ENCODE measurements around the gene AP2A2. TPM values are rescaled to one million over a fixed set of nuclear protein-coding genes. Genes with fewer than 3 reads are reported as not detected.
"Not testable (repeated sequence)": the region's sequence is repeated elsewhere in the genome, so short reads cannot be mapped to it uniquely, and the experiment has no call there.

AP2A2 gene
- total RNA-seq, 1 donor from 2014 or later = 58.7 TPM

DNA sequence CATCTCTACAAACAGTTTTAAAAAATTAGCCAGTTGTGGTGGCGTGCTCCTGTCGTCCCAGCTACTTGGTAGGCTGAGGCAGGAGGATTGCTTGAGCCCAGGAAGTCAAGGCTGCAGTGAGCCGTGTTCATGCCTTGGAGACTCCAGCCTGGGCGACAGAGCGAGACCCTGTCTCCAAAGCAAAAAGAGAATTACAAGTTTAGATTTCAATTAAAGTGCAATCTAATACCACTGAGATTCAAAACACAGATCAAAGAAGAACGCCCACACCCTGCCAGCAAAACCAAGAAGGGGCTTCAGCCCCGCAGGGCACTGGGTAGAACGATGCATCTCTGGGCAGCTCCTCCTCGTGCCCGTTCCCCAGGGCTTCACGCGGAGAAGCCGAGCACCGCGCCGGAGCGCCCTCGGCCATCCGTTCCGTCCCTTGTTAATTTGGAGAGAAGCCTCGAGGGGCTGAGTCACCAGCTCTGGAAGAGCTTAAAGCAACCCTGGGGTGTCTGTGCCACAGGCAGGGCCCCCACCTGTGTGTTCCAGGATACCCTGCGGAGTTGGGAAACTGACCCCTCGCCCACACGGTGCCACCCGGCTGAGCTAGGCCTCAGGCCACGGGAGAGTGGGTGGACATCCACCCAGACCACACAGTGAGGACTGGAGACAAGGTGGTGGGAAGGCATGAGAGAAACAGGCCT, 47.0 kb downstream of the AP2A2 start:
- intact Hi-C loops (cut with DNase I) = no loop called here
- DNase-seq (ENCODE audit: extremely low spot score in 2 of 2) = no peak
- no peak overlapping the region for H3K4me3 ChIP-seq
- peaks cover 0 to 31% of the 10 kb centered on the region in 2 donors for H3K36me3 ChIP-seq
- TF ChIP-seq POLR2A (IDR thresholded peaks at IDR 0.05) (no peak), POLR2AphosphoS5 (IDR thresholded peaks at IDR 0.05; ENCODE audit: insufficient read depth in 1 of 2, low read depth in 1 of 2) (no peak)
- TF ChIP-seq, protein P1, sequence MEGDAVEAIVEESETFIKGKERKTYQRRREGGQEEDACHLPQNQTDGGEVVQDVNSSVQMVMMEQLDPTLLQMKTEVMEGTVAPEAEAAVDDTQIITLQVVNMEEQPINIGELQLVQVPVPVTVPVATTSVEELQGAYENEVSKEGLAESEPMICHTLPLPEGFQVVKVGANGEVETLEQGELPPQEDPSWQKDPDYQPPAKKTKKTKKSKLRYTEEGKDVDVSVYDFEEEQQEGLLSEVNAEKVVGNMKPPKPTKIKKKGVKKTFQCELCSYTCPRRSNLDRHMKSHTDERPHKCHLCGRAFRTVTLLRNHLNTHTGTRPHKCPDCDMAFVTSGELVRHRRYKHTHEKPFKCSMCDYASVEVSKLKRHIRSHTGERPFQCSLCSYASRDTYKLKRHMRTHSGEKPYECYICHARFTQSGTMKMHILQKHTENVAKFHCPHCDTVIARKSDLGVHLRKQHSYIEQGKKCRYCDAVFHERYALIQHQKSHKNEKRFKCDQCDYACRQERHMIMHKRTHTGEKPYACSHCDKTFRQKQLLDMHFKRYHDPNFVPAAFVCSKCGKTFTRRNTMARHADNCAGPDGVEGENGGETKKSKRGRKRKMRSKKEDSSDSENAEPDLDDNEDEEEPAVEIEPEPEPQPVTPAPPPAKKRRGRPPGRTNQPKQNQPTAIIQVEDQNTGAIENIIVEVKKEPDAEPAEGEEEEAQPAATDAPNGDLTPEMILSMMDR (IDR thresholded peaks at IDR 0.05) = no peak
- H3K27ac ChIP-seq = no peak overlapping the region
- H3K27me3 ChIP-seq = no peaks in the 10 kb centered on the region
- no peaks in the 10 kb centered on the region for H3K9me3 ChIP-seq
- peaks cover 11% of the 10 kb centered on the region for H3K4me1 ChIP-seq

DNA sequence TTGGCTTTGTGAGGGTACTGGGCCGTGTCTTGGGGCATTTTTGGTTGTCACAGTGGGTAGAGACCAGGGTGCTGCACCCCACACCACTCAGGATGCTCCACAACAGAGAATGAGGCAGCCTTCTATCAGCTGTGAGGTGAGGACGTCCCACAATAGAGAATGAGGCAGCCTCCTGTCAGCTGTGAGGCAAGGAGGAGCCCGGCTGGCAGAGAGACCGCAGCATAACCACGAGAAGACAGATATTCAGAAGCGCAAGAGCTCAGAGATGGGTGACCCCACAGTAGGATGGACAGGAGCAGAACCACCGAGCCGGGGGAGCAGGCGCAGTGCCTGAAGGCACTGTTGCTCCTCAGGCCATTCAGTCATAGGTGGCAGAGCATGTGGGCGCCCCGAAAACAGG, 47.6 kb downstream of the AP2A2 start:
- H3K4me3 ChIP-seq = no peak overlapping the region
- H3K27me3 ChIP-seq = no peaks in the 10 kb centered on the region
- no peaks in the 10 kb centered on the region for H3K9me3 ChIP-seq
- peaks cover 0 to 37% of the 10 kb centered on the region in 2 donors for H3K36me3 ChIP-seq
- no peak overlapping the region for H3K27ac ChIP-seq
- TF ChIP-seq, protein P1 (IDR thresholded peaks at IDR 0.05) = no peak
- TF ChIP-seq POLR2A (IDR thresholded peaks at IDR 0.05) = no peak
- no peak for TF ChIP-seq POLR2AphosphoS5 (IDR thresholded peaks at IDR 0.05; ENCODE audit: insufficient read depth in 1 of 2, low read depth in 1 of 2)
- peaks cover 7% of the 10 kb centered on the region for H3K4me1 ChIP-seq
- intact Hi-C loops (cut with DNase I) = no loop called here
- no peak for DNase-seq (ENCODE audit: extremely low spot score in 2 of 2)

DNA sequence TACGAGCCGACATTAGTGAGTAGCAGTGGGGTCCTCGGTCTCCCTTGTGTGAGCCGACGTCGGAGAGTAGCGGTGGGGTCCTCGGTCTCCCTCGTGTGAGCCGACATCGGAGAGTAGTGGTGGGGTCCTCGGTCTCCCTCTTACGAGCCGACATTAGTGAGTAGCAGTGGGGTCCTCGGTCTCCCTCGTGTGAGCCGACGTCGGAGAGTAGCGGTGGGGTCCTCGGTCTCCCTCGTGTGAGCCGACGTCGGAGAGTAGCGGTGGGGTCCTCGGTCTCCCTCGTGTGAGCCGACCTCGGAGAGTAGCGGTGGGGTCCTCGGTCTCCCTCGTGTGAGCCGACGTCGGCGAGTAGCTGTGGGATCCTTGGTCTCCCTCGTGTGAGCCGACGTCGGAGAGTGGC, 49.7 kb downstream of the AP2A2 start:
- H3K4me1 ChIP-seq; DNase-seq (ENCODE audit: extremely low spot score in 2 of 2); H3K4me3 ChIP-seq; H3K27ac ChIP-seq; H3K9me3 ChIP-seq; intact Hi-C loops (cut with DNase I); H3K27me3 ChIP-seq: not testable (repeated sequence)
- peaks cover 0 to 40% of the 10 kb centered on the region in 2 donors for H3K36me3 ChIP-seq

DNA sequence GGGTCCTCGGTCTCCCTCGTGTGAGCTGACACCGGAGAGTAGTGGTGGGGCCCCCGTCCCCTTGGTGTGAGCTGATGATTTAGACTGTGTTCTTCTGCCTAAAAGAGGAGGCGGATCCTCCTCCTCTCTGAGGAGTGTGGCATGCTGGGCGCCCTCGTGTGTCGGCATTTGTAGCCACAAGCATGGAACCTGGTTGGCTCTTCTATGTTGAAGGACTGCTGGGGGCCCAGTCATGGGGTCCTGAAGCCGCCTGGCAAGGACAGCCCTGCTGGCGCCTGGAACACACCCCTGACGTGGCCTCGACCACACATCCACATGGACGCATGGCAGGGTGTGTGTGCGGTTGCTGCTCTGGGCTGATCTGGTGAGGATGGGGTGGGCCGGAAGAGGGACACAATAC, 50.2 kb downstream of the AP2A2 start:
- no peak for DNase-seq (ENCODE audit: extremely low spot score in 2 of 2)
- Histone ChIP-seq H3K9me3 (no peaks in the 10 kb centered on the region), H3K36me3 (peaks cover 0 to 40% of the 10 kb centered on the region in 2 donors), H3K4me3 (no peak overlapping the region), H3K4me1 (no peaks in the 10 kb centered on the region), H3K27me3 (no peaks in the 10 kb centered on the region), H3K27ac (no peak overlapping the region)
- TF ChIP-seq POLR2AphosphoS5 (IDR thresholded peaks at IDR 0.05; ENCODE audit: insufficient read depth in 1 of 2, low read depth in 1 of 2) (no peak), POLR2A (IDR thresholded peaks at IDR 0.05) (no peak)
- TF ChIP-seq, protein P1 (IDR thresholded peaks at IDR 0.05) = no peak
- intact Hi-C loops (cut with DNase I) = no loop called here

DNA sequence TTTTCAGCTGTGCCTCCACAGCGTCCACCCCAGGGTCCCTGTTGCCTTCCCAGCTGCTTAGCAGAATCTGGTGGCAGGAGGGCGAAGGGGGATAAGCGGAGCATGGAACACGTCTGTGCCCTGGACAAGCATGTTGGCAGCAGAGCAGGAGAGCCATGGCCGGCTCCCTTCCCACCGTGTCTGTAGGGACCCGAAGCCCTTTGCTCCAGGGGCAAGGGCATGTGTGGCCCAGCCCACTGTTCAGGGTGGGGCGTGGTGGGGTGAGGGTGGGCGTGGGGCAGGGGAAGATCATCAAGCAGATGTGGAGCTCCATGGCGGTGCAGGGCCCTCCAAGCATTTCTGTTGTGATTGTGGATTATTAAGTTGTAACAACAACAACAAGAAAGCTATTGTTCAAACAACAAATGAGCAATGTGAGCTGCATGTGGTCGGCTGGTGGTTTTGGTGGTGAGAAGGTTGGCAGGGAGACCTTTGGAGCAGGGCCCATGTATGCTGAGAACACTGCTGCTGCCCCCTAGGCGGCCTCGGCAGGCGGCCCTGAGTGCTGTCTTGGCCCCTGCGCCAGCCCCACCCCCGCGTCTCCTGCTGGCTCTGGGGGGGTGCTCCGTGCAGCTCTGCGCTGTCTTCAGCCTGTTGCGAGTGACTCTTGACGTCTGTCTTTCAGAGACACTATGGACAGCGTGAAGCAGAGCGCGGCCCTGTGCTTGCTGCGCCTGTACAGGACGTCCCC, 50.9 kb downstream of the AP2A2 start:
- Histone ChIP-seq H3K36me3 (peaks cover 0 to 44% of the 10 kb centered on the region in 2 donors), H3K27ac (no peak overlapping the region)

More for the DNA sequence above, 50.9 kb downstream of the AP2A2 start:
- H3K9me3 ChIP-seq = no peaks in the 10 kb centered on the region
- H3K4me1 ChIP-seq = no peaks in the 10 kb centered on the region
- no peaks in the 10 kb centered on the region for H3K27me3 ChIP-seq
- intact Hi-C loops (cut with DNase I) = no loop called here
- TF ChIP-seq POLR2A (IDR thresholded peaks at IDR 0.05) (no peak), POLR2AphosphoS5 (IDR thresholded peaks at IDR 0.05; ENCODE audit: insufficient read depth in 1 of 2, low read depth in 1 of 2) (no peak)
- TF ChIP-seq, protein P1 (IDR thresholded peaks at IDR 0.05) = no peak
- no peak overlapping the region for H3K4me3 ChIP-seq
- DNase-seq (ENCODE audit: extremely low spot score in 2 of 2) = no peak

All from vagina (tissue), 2 donors.